NCI-H2171 (cell line): Measurements from ENCODE around the gene FRK.
"Not testable (repeated sequence)": the region's sequence is repeated elsewhere in the genome, so short reads cannot be mapped to it uniquely, and the experiment has no call there.

ENCODE experiments used
- DNase-seq: peaks from one replicate; lab custom pipeline; 2025; lab: John Stamatoyannopoulos, UW

Gene FRK

DNA sequence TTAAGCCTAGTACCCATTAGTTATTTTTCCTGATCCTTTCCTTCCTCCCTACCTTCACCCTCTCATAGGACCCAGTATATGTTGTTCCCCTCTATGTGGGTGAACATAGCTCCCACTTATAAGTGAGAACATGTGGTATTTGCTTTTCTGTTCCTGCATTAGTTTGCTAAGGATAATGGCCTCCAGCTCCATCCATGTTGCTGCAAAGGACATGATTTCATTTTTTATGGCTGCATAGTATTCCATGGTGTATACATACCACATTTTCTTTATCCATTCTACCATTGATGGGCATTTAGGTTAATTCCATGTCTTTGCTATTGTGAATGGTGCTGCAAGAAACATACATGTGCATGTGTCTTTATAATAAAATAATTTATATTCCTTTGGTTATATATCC lies 115.9 kb downstream of the FRK start:
- not testable (repeated sequence) for DNase-seq

DNA sequence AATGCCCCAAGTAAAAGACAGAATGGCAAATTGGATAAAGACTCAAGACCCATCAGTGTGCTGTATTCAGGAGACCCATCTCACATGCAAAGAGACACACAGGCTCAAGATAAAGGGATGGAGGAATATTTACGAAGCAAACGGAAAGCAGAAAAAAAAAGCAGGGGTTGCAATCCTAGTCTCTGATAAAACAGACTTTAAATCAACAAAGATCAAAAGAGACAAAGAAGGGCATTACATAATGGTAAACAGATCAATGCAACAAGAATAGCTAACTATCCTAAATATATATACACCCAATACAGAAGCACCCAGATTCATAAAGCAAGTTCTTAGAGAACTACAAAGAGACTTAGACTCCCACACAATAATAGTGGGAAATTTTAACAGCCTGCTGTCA lies 123.2 kb downstream of the FRK start:
- DNase-seq, result not testable (repeated sequence)

DNA sequence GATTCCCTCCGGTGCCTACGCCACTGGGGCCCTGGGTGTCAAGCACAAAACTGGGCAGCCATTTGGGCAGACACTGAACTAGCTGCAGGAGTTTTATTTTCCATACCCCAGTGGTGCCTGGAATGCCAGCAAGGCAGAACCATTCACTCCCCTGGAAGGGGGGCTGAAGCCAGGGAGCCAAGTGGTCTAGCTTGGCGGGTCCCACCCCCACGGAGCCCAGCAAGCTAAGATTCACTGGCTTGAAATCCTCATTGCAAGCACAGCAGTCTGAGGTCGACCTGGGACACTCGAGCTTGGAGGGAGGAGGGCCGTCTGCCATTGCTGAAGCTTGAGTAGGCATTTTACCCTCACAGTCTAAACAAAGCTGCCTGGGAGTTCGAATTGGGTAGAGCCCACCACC lies 125.3 kb downstream of the FRK start:
- DNase-seq, result no peak

DNA sequence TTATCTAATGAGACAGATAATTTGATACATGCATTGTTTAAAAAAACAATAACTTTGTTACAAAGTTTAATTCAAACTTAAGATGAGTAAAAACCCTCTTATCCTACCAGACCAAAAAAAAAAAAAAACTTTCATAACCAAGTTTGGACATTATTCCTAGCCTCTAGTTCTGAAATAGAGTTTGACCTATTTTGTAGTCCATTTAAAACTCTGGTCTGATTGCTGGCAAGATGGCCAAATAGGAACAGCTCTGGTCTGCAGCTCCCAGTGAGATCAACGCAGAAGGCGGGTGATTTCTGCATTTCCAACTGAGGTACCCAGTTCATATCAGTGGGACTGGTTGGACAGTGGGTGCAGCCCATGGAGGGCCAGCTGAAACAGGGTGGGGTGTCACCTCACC lies 125.9 kb downstream of the FRK start:
- no peak for DNase-seq

DNA sequence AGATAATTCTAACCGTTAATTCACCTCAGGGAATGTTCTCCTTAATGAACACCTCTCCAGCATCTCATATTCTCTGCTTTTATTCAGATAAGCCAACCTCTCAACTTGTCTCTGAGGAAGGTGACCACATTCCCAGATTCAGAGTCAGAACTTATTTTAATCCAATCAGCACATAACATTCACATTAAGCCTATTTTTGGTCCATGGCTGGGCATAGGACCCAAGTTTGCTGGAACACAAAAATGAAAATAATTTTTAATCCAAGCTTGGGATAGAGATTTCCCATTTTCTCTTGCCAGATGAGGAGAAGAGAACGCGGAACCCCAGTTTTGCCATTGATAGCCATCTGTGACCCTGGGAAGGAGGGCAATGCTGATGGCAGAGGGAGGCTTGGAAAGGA lies 126.5 kb downstream of the FRK start:
- DNase-seq, result no peak

DNA sequence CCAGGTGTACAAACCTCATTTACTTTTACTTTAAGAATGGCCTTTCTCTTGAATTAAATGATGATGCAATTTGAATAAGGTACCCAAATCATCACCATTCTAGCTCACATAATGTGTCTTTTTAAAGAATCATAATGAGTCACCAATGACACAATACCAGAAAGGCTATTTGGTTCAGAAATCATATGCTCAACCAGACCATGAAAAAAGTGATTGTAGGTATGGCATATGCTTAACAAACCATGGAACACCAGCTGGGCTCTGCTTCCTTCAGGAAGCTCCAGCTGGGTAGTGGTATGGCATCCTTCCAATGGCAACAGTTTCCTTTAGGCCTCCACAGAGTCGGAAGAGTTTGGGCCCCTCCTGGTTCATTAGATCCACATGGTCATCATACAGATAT lies 128.2 kb downstream of the FRK start:
- peak; percentile 78 for DNase-seq

DNA sequence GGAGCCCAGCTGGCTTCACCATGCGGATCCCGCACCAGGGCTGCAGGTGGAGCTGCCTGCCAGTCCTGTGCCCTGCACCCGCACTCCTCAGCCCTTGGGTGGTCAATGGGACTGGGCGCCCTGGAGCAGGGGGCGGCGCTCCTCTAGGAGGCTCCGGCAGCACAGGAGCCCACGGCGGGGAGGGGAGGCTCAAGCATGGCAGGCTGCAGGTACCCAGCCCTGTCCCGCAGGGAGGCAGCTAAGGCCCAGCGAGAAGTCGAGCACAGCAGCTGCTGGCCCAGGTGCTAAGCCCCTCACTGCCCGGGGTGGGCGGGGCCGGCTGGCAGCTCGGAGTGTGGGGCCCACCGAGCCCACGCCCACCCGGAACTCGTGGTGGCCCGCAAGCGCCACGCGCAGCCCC lies 132.7 kb downstream of the FRK start:
- not testable (repeated sequence) for DNase-seq

DNA sequence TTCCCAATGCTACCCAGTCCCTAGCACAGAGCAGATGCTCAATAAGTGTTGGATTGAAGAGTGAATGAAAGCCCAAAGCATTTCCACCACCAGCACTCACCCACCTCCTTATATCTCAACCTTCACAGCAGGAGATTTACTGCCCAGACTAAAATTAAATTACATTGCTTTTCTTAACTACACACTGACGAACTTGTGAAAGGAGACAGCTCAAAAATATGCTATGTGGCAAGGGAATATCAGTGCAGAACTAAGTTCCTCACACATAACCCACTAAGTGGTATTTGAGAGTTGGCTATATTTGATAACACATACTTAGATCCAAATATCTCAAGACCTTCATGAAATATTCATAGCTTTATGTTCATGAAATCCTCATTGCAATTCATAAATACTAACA lies 137.7 kb downstream of the FRK start:
- DNase-seq, result no peak

DNA sequence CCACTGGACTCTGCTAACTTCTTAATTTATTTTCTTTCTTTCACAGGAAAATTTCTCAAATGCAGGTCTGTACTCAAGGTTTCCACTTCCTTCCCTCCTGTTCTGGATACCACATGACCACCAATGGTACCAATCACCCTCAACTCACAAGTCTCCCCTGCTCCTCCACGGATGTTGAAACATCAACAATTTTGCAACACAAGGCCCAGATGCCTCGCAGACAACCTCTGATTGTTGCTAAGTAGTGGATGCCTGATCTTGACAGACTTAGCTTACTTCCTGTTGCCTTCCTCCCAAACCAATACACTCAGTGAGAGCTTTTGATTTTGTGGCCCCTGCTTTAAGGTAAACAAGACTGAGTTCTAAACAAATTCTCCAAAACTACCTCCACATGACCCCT lies 146.6 kb downstream of the FRK start:
- DNase-seq, result no peak

DNA sequence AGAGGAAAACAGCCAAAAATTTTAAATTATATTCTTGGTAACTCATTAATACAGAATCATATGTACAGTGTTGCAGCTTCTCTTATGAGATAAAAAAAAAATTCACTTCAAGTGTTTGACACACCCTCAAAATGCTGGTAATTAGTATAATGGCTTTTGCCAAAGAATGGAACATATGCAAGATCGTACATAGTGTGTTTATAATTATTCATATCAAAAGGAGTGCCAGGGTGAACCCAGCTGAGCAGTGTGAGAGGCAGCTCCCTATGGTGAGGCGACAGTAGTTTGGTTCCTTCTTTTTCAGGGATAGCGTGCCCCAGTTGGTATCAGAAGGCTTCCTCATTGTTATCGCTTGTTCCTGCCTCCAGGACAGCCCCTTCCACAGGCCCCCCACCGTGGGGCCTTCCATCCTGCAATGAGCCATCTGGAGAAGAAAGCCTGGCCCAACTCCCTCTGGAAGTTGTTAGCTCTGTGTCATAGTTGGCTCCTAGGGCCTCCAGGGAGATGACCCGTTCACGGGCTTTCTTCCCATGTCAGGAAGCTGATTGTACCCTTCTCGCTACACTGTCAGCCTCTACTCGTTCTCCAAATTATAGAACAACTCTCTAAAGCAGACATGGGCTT lies 150.7 kb downstream of the FRK start:
- peak; percentile 10 for DNase-seq

DNA sequence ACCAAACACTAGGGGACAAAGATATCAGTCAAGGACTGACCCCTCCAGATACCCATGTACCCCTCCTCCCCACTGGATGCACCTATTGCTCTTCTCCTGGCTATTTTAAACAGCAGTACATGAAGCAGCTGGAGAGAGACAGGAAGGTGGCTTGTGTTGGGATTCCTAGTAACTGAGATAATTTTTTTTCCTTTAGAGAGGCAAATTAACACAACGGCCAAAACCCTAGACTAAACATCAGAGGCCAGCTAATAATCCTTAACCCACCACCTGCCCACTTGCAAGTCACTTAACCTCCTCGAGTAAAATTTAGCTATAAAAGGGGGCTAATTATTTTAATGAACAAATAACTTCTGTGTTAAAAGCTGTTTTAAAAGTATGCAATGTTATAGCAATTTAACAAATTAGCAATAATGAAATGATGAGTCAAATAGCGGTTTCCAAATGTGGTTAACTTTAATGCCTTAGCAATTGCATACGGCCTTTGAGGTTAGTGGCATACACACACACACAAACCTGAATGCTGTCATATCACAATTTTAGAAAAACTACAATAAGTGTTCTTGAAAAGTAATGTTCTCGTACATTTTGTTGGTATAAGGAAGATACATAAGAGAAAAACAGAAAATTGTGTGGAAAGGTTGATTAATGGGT lies 151.7 kb downstream of the FRK start:
- DNase-seq, result no peak

DNA sequence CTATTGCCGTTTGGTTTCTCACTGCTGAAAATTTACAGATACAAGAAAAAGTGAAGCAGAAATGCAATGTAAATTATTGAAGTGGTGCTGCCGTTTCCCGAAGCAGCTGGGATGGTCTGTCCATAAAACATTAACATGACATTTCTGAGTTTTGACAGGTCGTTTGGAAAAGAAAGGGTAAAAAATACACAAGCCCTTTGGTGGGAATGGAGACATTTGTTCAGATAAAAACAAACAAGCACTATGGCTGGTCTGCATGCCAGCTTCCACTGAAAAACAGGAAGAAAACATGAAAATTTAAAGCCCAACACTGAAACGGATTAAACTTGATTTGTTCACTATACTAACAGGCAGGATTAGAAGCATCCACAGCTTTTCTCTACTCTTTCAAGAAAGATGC lies 155.2 kb downstream of the FRK start:
- no peak for DNase-seq

DNA sequence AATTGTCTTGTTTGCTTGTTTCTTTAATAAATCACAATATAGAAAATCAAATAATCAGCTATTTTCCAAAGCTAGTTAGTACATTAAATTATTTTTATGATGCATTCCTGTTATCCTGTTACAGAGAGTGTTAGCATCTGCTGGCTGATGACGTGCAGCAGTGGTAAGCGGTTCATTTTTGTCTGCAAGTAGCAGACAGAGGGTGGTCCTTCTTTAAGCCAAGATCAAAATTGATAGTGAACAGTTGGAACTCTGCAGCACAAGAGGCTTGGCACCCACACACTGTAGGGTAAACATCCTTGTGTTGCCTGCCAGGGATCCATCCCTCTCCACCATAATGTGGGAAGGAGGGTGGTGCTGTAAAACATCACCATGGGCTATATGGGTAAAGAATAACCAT lies 158.3 kb downstream of the FRK start:
- no peak for DNase-seq

DNA sequence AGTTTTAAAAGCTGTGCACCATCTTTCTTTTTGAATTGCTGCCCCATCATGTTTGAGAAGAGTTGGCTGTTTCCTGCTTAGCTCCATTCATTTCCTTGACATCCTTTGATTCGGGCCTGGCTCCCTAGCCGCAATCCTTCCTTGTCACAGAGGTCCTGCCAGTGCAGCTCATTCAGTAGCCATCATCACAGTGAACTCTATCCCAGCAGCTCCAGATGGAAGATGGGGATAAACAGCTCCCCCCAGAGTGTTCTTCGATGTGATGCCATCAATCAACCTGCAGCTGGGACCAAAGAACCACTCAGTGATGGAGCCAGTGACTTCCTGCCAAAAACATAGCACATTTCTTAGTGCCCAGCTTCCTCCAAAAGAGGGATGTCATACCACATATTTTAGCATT lies 158.8 kb downstream of the FRK start:
- no peak for DNase-seq

DNA sequence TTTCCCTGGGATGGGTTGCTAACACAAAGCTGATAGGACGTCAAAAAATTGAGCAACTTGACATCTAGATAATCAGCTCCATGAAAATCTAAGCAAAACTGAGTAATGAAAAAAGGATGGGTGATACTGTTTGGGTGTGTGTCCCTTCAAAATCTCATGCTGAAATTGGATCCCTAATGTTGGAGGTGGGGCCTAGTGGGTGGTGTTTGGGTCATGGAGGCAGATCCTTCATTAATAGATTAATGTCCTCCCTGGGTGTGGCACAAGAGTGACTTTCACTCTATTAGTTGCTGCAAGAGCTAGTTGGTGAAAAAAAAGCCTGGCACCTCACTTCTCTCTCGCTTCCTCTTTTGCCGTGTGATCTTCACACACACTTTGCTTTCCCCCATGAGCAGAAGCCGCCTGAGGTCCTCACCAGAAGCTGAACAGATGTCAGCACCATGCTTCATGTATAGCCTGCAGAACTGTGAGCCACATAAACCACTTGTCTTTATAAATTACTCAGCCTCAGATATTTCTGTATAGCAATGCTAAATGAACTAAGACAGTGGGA lies 160.9 kb downstream of the FRK start:
- DNase-seq, result no peak

DNA sequence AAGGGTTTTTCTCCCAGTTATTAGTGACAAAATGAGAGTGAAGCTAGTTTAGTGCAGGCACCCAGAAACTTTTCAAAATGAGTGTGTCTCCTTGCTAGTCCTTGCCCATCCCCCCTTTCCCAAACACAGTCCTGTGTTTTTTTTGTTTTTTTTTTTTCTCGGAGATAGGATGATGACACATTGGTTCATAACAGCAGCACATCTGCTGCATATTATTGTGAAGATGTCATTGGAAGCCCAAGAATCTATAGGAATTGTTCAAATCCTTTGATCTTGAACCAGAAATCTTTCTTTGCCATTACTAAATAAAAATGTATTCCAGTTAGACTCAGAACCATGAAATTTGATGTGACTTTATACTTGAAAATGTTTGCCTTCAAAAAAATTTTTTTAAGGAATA lies 162.4 kb downstream of the FRK start:
- DNase-seq, result peak; percentile 43

DNA sequence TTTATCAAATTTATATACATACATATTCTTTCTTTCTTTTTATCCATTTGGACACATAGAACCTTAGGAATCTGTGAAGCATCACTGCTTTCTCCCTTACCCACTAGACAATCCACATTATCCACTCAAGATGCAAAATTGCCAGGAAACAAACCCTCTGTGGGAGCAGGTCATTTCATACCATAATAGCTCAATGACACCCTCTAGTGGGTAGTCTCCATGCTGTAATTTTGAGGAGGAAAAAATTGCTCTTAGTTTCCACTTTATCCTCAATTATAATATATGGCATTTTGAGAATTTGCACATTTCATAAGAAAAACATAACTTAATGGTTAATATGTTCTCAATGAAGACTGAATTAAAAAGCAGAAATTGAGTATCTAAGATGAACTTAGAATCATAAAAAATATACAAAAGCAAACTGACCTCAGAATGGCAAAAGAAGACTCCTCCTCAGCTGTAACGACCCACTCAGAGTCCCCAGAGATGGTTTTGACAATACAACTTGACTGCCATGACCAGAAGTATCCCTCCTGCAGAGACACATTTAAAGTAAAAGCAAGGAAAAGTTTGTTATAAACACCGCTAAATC lies 164.1 kb downstream of the FRK start:
- DNase-seq, result peak; percentile 25

DNA sequence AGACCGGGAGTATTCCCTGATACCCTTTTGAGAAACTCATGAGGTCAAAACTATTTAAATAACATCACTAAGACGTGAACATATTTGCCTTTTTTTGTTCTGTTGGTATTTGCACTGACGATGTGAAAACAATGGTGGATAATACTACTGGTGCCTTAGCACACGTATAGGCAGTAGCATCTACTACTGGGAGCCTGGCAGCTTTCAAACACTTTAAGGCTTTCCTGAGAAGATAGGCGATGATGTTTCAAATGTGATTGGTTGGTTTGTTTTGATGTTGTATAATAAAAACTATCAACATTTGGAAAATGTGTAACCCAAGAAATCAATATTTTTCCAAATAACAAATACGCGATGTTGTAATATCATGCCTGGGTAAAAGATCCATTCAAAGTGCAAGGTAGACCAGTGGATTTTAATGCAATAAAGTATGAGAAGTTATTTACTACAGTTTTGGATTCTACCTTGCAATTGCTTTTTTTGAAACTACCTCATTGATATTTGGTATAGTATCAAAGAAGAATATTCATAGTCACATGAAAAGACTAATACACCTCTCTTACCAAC lies 166.2 kb downstream of the FRK start:
- no peak for DNase-seq

DNA sequence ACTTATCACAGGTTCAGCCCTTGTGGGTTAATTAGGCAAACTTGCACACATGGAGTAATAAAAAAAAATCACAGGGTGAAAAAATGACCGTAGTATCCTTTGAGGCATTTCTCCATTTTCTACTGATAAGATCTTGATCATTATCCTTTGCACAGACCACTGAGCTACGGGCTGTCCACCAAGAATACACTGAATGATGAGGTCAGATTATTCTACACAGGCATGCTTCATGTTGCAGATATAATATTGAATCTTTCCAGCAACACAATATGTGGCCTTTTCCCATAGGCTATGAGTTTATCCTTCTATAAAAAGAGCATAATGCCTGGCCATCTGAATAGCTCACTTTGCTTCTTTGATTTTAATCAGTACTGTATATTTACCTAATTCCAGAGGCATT lies 168.9 kb downstream of the FRK start:
- DNase-seq, result no peak

DNA sequence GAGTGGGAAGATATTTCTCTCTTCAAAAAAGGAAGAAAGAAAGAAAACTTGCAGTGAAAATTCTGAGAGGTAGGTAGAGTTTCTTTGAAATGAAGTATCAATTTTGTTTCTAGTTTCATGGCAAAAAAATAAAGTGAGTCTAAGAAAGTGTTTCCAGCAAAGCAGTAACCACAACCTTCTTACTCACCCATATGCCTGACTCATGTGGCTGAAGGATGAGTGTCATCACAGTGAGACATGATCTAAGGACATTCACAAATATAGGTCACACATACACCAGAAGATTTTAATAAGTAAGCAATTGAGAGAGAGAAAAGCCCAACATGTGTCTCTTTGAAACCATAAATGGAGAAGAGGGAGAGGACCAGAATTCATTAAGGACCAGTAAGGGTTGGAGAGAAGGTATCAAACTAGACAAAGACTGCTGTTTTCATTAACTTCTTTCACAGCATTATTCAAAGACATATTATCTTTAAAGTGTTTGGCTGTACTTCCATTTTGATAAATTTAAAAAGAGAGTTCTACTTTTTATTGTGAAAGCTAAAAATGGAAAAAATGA lies 169.5 kb downstream of the FRK start:
- no peak for DNase-seq

DNA sequence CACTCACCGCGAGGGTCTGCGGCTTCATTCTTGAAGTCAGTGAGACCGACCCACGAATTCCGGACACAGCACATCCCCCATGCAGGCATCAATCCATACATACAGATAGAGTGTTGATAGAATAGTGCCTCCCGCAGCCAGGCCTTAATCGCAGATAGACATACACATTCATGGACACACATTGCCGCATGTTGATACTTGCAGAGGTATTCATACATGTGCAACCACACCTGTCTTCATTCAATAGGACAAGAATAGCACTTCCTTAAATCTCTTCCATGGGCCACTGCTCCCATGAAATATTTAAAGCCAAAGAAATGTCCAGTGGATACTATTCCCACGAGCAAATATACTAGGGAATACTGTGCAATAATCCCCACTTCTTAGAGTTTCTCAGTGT lies 170.5 kb downstream of the FRK start:
- no peak for DNase-seq

DNA sequence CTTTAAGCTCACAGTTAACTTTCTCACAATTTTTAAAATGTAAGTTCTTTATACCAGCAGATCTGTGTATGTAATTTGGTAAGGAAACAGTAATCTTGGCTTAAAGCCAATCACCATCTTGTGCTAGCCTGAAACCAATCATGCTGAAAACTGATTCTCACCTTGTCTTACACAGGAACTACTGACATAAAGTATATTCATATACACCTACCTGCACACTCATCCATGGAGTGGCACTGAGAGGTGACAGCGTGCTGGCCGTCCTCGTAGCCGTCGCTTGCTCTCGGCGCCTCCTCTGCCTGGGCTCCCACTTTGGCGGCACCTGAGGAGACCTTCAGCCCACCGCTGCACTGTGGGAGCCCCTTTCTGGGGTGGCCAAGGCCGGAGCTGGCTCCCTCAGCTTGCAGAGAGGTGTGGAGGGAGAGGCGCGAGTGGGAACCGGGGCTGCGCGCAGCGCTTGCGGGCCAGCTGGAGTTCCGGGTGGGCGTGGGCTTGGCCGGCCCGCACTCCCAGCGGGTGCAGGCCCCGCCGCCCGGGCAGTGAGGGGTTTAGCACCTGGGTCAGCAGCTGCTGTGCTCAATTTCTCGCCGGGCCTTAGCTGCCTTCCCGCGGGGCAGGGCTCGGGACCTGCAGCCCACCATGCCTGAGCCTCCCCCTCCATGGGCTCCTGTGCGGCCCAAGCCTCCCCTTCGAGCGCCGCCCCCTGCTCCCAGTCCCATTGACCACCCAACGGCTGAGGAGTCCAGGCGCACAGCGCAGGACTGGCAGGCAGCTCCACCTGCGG lies 171.8 kb downstream of the FRK start:
- peak; percentile 68 for DNase-seq
